ENCODE results near the gene ZSWIM6.

GRCh38 chr5:61582887-61583286 is 250.8 kb downstream of the ZSWIM6 start:
- TF ChIP-seq, protein P1, sequence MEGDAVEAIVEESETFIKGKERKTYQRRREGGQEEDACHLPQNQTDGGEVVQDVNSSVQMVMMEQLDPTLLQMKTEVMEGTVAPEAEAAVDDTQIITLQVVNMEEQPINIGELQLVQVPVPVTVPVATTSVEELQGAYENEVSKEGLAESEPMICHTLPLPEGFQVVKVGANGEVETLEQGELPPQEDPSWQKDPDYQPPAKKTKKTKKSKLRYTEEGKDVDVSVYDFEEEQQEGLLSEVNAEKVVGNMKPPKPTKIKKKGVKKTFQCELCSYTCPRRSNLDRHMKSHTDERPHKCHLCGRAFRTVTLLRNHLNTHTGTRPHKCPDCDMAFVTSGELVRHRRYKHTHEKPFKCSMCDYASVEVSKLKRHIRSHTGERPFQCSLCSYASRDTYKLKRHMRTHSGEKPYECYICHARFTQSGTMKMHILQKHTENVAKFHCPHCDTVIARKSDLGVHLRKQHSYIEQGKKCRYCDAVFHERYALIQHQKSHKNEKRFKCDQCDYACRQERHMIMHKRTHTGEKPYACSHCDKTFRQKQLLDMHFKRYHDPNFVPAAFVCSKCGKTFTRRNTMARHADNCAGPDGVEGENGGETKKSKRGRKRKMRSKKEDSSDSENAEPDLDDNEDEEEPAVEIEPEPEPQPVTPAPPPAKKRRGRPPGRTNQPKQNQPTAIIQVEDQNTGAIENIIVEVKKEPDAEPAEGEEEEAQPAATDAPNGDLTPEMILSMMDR (IDR thresholded peaks at IDR 0.05): no peak
- TF ChIP-seq, protein P2, sequence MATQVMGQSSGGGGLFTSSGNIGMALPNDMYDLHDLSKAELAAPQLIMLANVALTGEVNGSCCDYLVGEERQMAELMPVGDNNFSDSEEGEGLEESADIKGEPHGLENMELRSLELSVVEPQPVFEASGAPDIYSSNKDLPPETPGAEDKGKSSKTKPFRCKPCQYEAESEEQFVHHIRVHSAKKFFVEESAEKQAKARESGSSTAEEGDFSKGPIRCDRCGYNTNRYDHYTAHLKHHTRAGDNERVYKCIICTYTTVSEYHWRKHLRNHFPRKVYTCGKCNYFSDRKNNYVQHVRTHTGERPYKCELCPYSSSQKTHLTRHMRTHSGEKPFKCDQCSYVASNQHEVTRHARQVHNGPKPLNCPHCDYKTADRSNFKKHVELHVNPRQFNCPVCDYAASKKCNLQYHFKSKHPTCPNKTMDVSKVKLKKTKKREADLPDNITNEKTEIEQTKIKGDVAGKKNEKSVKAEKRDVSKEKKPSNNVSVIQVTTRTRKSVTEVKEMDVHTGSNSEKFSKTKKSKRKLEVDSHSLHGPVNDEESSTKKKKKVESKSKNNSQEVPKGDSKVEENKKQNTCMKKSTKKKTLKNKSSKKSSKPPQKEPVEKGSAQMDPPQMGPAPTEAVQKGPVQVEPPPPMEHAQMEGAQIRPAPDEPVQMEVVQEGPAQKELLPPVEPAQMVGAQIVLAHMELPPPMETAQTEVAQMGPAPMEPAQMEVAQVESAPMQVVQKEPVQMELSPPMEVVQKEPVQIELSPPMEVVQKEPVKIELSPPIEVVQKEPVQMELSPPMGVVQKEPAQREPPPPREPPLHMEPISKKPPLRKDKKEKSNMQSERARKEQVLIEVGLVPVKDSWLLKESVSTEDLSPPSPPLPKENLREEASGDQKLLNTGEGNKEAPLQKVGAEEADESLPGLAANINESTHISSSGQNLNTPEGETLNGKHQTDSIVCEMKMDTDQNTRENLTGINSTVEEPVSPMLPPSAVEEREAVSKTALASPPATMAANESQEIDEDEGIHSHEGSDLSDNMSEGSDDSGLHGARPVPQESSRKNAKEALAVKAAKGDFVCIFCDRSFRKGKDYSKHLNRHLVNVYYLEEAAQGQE (IDR thresholded peaks at IDR 0.05; ENCODE audit: insufficient read depth in 1 of 2, low read depth in 2 of 2, low read length in 1 of 2): no peak
- TF ChIP-seq TCF7L2 (IDR thresholded peaks at IDR 0.05; ENCODE audit: low read depth, low read length) (no peak), POLR2AphosphoS5 (IDR thresholded peaks at IDR 0.05; ENCODE audit: low read depth, low read length) (no peak), SIN3A (IDR thresholded peaks at IDR 0.05; ENCODE audit: borderline replicate concordance, insufficient read depth, low read depth, low read length) (no peak)
